Brain microvascular endothelial cell (primary cell): Measurements from ENCODE around the gene GALNTL6.

Experiments
- DNase-seq: peaks from one replicate; pipeline ENCODE4 v3.0.0-alpha.2; 2020
- H3K27ac ChIP-seq: fragments of 250-450 bp; sonication (Bioruptor Pico); 2 replicates; pipeline ENCODE4 v1.5.1; 2020; ENCODE audit warnings: mild to moderate bottlenecking, moderate library complexity
- H3K27me3 ChIP-seq: fragments of 250-450 bp; sonication (Bioruptor Pico); replicated peaks from 2 replicates; pipeline ENCODE4 v1.5.1; 2020; ENCODE audit warnings: mild to moderate bottlenecking
- H3K36me3 ChIP-seq: fragments of 250-450 bp; sonication (Bioruptor Pico); replicated peaks from 2 replicates; pipeline ENCODE4 v1.5.1; 2020; ENCODE audit warnings: mild to moderate bottlenecking
- H3K4me3 ChIP-seq: 2 replicates; pipeline ENCODE4 v1.5.1; 2011; ENCODE audit warnings: low read depth, mild to moderate bottlenecking, control low read depth, low read length, moderate library complexity
- CTCF ChIP-seq: IDR thresholded peaks from 2 replicates; pipeline ENCODE4 v1.5.1; 2011; ENCODE audit warnings: low read depth, mild to moderate bottlenecking, moderate library complexity, low read length, control low read depth, inconsistent platforms; ENCODE audit errors: missing control alignments
- in situ Hi-C: cut with HindIII; loops from 2 replicates; pipeline ENCODE4 v1.10.0; 2017; ENCODE audit warnings: low sequenced_read_pairs, low pct_ligation_motif_present

GALNTL6 gene

GRCh38 chr4:171880136-171880535 lies 66.9 kb downstream of the GALNTL6 start:
- H3K36me3 ChIP-seq: no peaks in the 10 kb centered on the region
- H3K27me3 ChIP-seq: no peaks in the 10 kb centered on the region
- peak overlapping the region; percentile 91 for H3K27ac ChIP-seq
- peak; percentile 90 for DNase-seq
- no peak for TF ChIP-seq CTCF
- H3K4me3 ChIP-seq: no peak overlapping the region
- in situ Hi-C loops: no loop called here

- TF ChIP-seq CTCF: no peak
Measured at GRCh38 chr4:171889681-171890080, 76.5 kb downstream of the GALNTL6 start.

GRCh38 chr4:171891038-171891437 lies 77.8 kb downstream of the GALNTL6 start:
- in situ Hi-C loops: no loop called here
- Histone ChIP-seq H3K36me3 (no peaks in the 10 kb centered on the region), H3K27me3 (no peaks in the 10 kb centered on the region), H3K4me3 (no peak overlapping the region), H3K27ac (no peak overlapping the region)
- TF ChIP-seq CTCF: peak; percentile 2
- no peak for DNase-seq

More at GRCh38 chr4:171889681-171890080, 76.5 kb downstream of the GALNTL6 start:
- Histone ChIP-seq H3K36me3 (no peaks in the 10 kb centered on the region), H3K27ac (no peak overlapping the region), H3K27me3 (no peaks in the 10 kb centered on the region), H3K4me3 (no peak overlapping the region)
- DNase-seq: no peak
- in situ Hi-C loops: no loop called here

- no peak overlapping the region for H3K27ac ChIP-seq
- TF ChIP-seq CTCF: no peak
- no peaks in the 10 kb centered on the region for H3K36me3 ChIP-seq
- no peak for DNase-seq
- H3K27me3 ChIP-seq: no peaks in the 10 kb centered on the region
- H3K4me3 ChIP-seq: no peak overlapping the region
- in situ Hi-C loops: no loop called here
Measured at GRCh38 chr4:171896426-171896825, 83.2 kb downstream of the GALNTL6 start.

- H3K27me3 ChIP-seq: no peaks in the 10 kb centered on the region
- no peak overlapping the region for H3K27ac ChIP-seq
- in situ Hi-C loops: no loop called here
- no peaks in the 10 kb centered on the region for H3K36me3 ChIP-seq
- no peak overlapping the region for H3K4me3 ChIP-seq
- no peak for DNase-seq
- TF ChIP-seq CTCF: no peak
Measured at GRCh38 chr4:171919314-171919713, 106.1 kb downstream of the GALNTL6 start.

GRCh38 chr4:171920901-171921300 lies 107.7 kb downstream of the GALNTL6 start:
- no peak overlapping the region for H3K27ac ChIP-seq
- DNase-seq: no peak
- H3K27me3 ChIP-seq: no peaks in the 10 kb centered on the region
- H3K4me3 ChIP-seq: no peak overlapping the region
- H3K36me3 ChIP-seq: no peaks in the 10 kb centered on the region
- no peak for TF ChIP-seq CTCF
- in situ Hi-C loops: no loop called here
